ENCODE results near the gene ADH7.
"Not testable (repeated sequence)": the region's sequence is repeated elsewhere in the genome, so short reads cannot be mapped to it uniquely, and the experiment has no call there.

Gene ADH7

GRCh38 chr4:99415762-99416161 is 19.4 kb downstream of the ADH7 start:
- DNase-seq (ENCODE audit: low spot score) = not testable (repeated sequence)

- DNase-seq (ENCODE audit: low spot score) = not testable (repeated sequence)
These were observed 20.2 kb downstream of the ADH7 start for GRCh38 chr4:99414902-99415301.

- no peak for DNase-seq (ENCODE audit: low spot score)
These were observed 20.7 kb downstream of the ADH7 start for GRCh38 chr4:99414401-99414800.

GRCh38 chr4:99413140-99413539 is 22.0 kb downstream of the ADH7 start:
- DNase-seq (ENCODE audit: low spot score) = no peak

- DNase-seq (ENCODE audit: low spot score) = no peak
These were observed 24.1 kb downstream of the ADH7 start for GRCh38 chr4:99411041-99411440.

GRCh38 chr4:99410075-99410474 is 25.1 kb downstream of the ADH7 start:
- DNase-seq (ENCODE audit: low spot score) = no peak

GRCh38 chr4:99408346-99408745 is 26.8 kb downstream of the ADH7 start:
- DNase-seq (ENCODE audit: low spot score) = no peak

- DNase-seq (ENCODE audit: low spot score) = peak; percentile 69
These were observed 29.6 kb downstream of the ADH7 start for GRCh38 chr4:99405433-99406115.

GRCh38 chr4:99404595-99405287 is 30.4 kb downstream of the ADH7 start:
- DNase-seq (ENCODE audit: low spot score) = peak; percentile 10

- no peak for DNase-seq (ENCODE audit: low spot score)
These were observed 31.6 kb downstream of the ADH7 start for GRCh38 chr4:99403380-99404184.

GRCh38 chr4:99402765-99403164 is 32.4 kb downstream of the ADH7 start:
- no peak for DNase-seq (ENCODE audit: low spot score)

- DNase-seq (ENCODE audit: low spot score) = no peak
These were observed 34.3 kb downstream of the ADH7 start for GRCh38 chr4:99400831-99401230.

- DNase-seq (ENCODE audit: low spot score) = no peak
These were observed 36.1 kb downstream of the ADH7 start for GRCh38 chr4:99399017-99399416.

GRCh38 chr4:99395595-99396364 is 39.4 kb downstream of the ADH7 start:
- DNase-seq (ENCODE audit: low spot score) = no peak

GRCh38 chr4:99394896-99395295 is 40.2 kb downstream of the ADH7 start:
- DNase-seq (ENCODE audit: low spot score) = no peak

- DNase-seq (ENCODE audit: low spot score) = no peak
These were observed 45.1 kb downstream of the ADH7 start for GRCh38 chr4:99390055-99390454.

- DNase-seq (ENCODE audit: low spot score) = no peak
These were observed 45.5 kb downstream of the ADH7 start for GRCh38 chr4:99389606-99390005.

GRCh38 chr4:99383833-99384392 is 51.2 kb downstream of the ADH7 start:
- DNase-seq (ENCODE audit: low spot score) = no peak

- DNase-seq (ENCODE audit: low spot score) = no peak
These were observed 51.7 kb downstream of the ADH7 start for GRCh38 chr4:99383399-99383798.

GRCh38 chr4:99382745-99383360 is 52.3 kb downstream of the ADH7 start:
- DNase-seq (ENCODE audit: low spot score) = no peak

- DNase-seq (ENCODE audit: low spot score) = no peak
These were observed 53.5 kb downstream of the ADH7 start for GRCh38 chr4:99381588-99382175.
